ENCODE data around the gene CPSF4L. TPM values are rescaled to one million over a fixed set of nuclear protein-coding genes. Genes with fewer than 3 reads are reported as not detected.
A peak's percentile ranks its signal among the peaks of the same experiment; 100 is the strongest.

CPSF4L gene
- total RNA-seq, 1 experiment from 2014 or later = not detected

DNA sequence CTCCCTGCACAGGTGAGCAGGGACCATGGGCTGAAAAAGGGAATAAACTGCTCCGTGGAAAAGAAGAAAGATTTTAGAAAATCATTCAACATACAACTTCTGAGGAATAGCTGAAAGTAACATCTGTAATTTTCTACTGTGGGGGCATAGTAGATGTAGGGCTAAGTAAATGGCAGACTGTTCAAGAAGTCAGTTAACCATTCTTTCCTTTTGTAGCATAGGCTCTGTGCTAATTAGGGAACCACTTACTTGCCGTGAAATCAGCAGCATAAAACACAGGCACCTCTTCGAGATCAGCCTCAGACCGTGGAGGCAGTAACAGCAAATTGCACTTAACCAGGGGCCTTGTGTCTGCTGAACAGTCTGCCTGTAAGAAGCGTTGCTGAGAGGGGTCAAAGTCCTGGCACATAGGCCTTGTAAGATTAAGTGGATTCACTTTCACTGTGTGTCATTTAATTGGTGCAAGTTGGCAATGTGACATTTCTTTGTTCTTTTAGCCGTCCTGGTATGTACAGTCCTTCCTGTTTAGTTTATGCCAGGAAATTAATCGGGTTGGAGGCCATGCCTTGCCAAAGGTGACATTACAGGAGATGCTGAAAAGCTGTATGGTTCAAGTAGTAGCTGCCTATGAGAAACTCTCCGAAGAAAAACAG, 58.4 kb downstream of the CPSF4L start:
- DNase-seq (ENCODE audit: low read depth) = peak; percentile 53

GRCh38 chr17:73201215-73202069, 60.2 kb downstream of the CPSF4L start:
- DNase-seq (ENCODE audit: low read depth) = peak; percentile 40

GRCh38 chr17:73200476-73200875, 61.2 kb downstream of the CPSF4L start:
- no peak for DNase-seq (ENCODE audit: low read depth)

GRCh38 chr17:73199751-73200317, 61.8 kb downstream of the CPSF4L start:
- DNase-seq (ENCODE audit: low read depth) = no peak

DNA sequence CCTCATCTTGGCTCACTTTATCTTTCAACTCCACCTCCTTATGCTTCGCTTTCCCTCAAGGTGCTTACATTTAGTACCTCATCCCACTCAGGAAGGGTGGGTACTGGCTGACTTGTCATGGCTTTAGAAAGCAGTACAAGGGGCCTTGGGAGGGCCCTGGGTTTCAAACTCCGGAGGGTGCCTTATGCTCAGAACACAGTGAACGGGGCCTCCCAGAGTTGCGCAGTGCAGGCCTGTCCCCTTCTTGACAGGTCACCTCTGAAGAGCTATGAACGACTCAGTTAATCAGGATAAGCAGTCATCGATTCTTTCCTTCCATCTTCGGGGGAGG, 62.8 kb downstream of the CPSF4L start:
- DNase-seq (ENCODE audit: low read depth) = no peak

Other genes with a start within 250 kb of the CPSF4L start
- gene SLC39A11, start 169.2 kb downstream of the CPSF4L start, total RNA-seq (2014; rRNA removed; shearing (Covaris generic)) = 8.8 and 22.2 TPM in 2 replicates
- gene SSTR2, start 96.9 kb downstream of the CPSF4L start, total RNA-seq (2014; rRNA removed; shearing (Covaris generic)) = 0.25 and 0.42 TPM in 2 replicates
- 21.6 and 22.4 TPM in 2 replicates for gene COG1, start 68.8 kb downstream of the CPSF4L start, total RNA-seq (2014; rRNA removed; shearing (Covaris generic))
- gene CDC42EP4, start 50.1 kb upstream of the CPSF4L start, total RNA-seq (2014; rRNA removed; shearing (Covaris generic)) = 12.7 and 16.6 TPM in 2 replicates

Data from M059J (cell line).